Measurements from ENCODE around the gene CCDC181.
"Not testable (repeated sequence)": the region's sequence is repeated elsewhere in the genome, so short reads cannot be mapped to it uniquely, and the experiment has no call there.

Gene CCDC181

GRCh38 chr1:169402578-169402977 is 24.7 kb downstream of the CCDC181 start:
- DNase-seq (ENCODE audit: extremely low read depth in 1 of 2, low read depth in 1 of 2) = not testable (repeated sequence)

- no peak for DNase-seq (ENCODE audit: extremely low read depth in 1 of 2, low read depth in 1 of 2)
These were observed 31.3 kb downstream of the CCDC181 start for GRCh38 chr1:169395955-169396354.

DNA sequence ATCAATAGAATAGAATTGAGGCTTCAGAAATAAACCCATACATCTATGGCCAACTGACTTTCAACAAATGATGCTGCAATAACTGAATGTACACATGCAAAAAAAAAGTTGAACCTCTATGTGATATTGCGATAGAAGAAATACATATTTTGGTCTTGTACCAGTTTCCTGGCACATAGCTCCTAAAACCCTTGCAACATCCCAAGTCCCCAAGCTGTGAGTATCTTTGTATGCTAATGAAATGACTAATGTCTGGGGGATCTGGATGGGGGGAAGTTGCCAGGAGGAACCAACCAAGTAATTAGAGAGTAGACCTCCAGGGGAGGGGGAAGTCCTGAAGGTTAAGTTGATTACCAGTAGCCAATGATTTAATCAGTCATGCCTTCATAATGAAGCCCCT is 34.9 kb downstream of the CCDC181 start:
- DNase-seq (ENCODE audit: extremely low read depth in 1 of 2, low read depth in 1 of 2) = no peak

DNA sequence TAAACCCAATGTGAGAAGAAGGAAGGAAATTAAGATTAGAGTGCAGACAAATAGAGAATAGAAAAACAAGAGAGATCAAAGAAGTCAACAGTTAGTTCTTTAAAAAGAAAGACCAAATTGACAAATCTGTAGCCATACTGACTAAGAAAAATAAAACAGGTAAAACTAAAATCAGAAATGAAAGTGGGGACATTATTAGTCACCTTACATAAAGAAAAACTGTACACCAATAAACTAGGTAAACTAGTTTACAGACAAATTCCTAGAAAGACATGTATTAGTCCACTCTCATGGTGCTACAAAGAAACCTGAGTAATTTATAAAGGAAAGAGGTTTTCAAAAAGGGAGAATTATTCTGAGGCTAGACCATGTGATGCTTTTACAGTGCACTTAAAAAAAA is 37.0 kb downstream of the CCDC181 start:
- no peak for DNase-seq (ENCODE audit: extremely low read depth in 1 of 2, low read depth in 1 of 2)

- DNase-seq (ENCODE audit: extremely low read depth in 1 of 2, low read depth in 1 of 2) = no peak
These were observed 39.9 kb downstream of the CCDC181 start for GRCh38 chr1:169387399-169387798.

GRCh38 chr1:169383449-169383848 is 43.8 kb downstream of the CCDC181 start:
- DNase-seq (ENCODE audit: extremely low read depth in 1 of 2, low read depth in 1 of 2) = no peak

- no peak for DNase-seq (ENCODE audit: extremely low read depth in 1 of 2, low read depth in 1 of 2)
These were observed 46.1 kb downstream of the CCDC181 start for GRCh38 chr1:169381162-169381561.

DNA sequence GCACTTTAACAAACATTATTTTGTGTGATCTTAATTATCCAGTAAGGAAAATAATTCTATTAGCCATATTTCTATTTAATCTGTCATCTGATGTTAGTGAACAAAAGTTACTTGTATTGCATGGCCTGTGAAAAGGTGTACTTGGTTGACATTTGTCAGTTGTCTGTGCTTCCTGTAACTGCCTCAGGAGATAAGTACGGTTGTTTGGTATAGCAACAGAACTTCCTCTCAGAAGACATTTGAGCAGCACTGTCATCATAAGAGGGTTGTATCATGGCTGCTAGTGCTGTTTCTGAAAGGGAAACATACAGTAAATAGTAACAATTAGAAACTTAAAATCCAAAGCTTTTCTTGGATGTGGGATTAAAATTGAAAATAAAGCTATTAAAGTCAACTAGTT is 55.9 kb downstream of the CCDC181 start:
- no peak for DNase-seq (ENCODE audit: extremely low read depth in 1 of 2, low read depth in 1 of 2)

- DNase-seq (ENCODE audit: extremely low read depth in 1 of 2, low read depth in 1 of 2) = no peak
These were observed 58.9 kb downstream of the CCDC181 start for GRCh38 chr1:169368406-169368769.

DNA sequence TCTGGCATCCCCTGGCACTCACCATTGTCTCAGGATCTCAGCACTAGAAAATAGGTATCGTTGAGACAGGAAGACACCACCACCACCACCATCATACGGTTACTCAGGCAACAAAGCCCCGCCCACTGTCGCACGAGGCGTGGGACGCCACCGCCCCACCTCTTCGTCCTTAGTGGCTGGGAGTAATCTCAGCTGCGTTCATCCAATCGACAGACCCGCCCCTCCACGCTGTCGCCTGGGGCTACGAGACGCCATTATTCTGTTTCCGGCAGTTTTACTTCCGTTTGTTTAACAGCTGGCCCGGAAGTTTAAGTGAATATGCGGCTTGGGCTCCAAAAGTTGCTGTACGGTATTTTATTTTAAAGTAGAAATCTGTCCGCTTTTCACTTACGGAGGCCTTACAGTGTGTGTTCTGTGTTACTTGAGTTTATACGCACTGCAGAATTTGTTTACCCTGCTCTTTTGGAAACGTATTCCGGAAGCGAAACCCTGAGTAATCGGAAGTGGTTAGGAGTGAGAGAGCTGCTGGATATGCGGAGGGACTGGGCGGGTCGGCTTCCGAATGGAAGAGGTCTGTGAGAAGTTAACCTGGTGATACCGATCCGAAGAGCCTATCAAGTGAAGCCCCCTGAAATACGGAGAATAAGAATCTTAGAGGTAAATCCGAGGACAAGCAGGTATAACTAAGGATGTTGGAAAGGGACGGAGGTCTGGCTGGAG is 59.4 kb downstream of the CCDC181 start, which contains the start of the genes BLZF1 and NME7:
Gene BLZF1 (plus strand): TSS at position 510 of the 720 bp plus-strand sequence. CDS start 1,328 bp downstream, outside the sequence.
Gene NME7 (minus strand): TSS at position 112 of the 720 bp plus-strand sequence. CDS start 87 bp downstream, at position 25.
- DNase-seq (ENCODE audit: extremely low read depth in 1 of 2, low read depth in 1 of 2) = peak; percentile 96

- DNase-seq (ENCODE audit: extremely low read depth in 1 of 2, low read depth in 1 of 2) = no peak
These were observed 60.1 kb downstream of the CCDC181 start for GRCh38 chr1:169367096-169367685.

DNA sequence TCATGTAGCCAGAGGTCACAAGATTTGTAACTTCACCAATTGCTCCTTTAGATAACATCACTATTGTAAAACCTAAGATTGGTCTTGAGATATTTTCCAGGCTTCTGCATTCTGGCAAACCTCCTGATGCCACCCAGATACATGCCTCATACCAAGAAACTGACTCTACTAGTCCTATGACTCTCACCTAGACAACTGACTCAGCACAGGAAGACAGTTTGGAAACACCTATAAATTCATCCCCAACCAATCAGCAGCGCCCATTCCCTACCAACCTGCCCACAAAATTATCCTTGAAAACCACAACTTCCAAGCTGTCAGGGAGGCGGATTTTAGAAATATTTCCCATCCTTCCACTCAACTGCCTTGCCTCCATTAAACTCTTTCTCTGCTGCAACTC is 62.3 kb downstream of the CCDC181 start:
- no peak for DNase-seq (ENCODE audit: extremely low read depth in 1 of 2, low read depth in 1 of 2)

DNA sequence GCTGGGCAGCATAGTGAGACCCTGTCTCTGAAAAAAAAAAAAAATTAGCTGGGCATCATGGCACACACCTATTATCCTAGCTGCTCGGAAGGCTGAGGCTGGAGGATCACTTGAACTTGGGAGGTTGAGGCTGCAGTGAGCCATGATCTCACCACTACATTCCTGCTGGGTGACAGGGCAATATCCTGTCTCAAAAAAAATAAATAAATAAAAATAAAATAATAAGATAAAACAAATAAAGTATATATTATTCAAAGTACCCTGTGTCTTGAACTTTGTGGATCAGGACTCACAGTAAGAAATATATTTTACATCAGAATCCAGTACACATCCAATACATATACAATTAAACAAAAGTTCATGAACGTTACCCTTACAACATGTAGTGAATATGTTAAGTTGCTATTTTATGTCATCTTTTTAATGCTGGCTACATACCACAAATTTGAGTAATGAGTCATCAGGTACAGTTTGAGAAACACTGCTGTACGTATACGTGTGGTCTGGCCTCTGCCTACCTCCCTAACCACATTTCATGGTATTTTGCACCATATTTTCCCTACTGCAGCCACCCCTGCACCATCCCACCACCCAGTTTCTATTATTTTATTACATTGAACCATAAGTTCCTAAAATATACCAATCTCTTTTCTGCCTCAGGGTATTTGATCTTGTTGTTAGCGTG is 64.1 kb downstream of the CCDC181 start:
- no peak for DNase-seq (ENCODE audit: extremely low read depth in 1 of 2, low read depth in 1 of 2)

- DNase-seq (ENCODE audit: extremely low read depth in 1 of 2, low read depth in 1 of 2) = no peak
These were observed 66.0 kb downstream of the CCDC181 start for GRCh38 chr1:169361281-169361680.

DNA sequence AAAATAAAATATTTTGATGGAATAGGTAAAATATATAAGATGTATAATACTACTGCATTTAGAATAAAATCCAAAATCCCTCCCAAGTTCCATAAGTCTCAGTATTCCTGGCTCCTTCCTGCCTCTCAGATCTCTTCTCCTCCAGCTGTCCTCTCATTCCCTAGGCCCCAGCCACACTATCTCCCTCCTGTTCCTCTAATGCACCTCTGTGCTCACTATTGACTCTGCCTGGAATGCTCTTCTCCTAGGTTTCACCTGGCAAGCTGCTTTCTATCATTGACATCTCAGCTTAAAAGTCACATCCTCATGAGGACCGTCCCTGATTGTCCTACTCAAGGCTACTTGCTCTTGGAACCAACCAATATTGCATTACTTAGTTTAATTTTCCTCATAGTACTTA is 66.9 kb downstream of the CCDC181 start:
- DNase-seq (ENCODE audit: extremely low read depth in 1 of 2, low read depth in 1 of 2) = no peak

DNA sequence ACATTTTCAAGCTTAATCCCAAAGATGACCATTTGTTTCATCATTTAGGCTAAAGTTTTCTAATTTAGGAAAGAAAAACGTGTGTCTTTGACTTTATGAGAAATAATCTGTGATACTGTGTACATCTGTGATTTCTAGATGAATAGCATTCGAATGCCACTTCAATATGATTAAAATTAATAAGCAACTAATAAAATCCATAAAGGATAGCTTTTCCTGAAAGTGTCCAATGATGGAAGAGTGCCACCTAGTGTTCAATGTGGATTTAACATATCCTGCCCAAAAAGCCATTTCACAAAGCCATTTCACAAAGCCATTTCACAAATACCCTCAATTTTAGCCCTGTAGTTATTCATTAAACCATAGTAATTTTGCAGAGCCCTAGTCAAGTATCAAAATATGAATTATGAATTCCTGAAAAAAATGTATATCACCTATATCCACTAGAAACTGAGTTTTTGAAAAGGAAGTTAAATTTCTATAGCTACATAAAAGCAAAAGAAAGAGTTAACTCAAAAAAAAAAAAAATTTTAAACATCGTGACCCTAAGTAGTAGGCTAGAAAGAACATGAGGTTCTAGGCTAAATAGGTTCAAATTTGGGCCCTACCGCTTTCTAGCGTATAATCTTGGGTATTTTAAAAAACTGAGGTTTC is 78.8 kb downstream of the CCDC181 start:
- no peak for DNase-seq (ENCODE audit: extremely low read depth in 1 of 2, low read depth in 1 of 2)

GRCh38 chr1:169347688-169348382 is 79.4 kb downstream of the CCDC181 start:
- DNase-seq (ENCODE audit: extremely low read depth in 1 of 2, low read depth in 1 of 2) = no peak

DNA sequence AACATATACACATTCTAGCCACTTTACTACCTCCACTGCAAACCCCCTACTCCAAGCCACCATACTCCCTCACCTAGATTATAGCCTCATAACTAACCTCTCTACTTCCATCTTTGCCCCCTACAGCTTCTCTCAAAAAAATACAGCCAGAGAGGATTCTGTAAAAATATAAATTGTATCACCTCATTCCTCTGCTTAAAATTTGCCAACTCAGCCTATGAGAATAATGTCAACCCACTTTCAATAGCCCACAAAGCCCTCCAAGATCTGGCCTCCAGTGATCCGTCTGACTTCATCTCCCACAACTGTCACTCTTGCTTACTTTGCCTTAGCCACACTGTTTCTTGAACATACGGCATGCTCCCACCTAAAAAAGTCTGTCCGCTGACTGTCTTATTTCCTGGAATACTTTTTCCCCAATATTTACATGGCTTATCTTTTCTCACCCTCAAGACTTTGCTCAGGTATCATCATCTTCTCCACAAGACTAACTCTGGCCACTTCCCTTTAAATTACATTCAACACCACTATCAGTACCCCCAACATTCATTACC is 81.2 kb downstream of the CCDC181 start:
- DNase-seq (ENCODE audit: extremely low read depth in 1 of 2, low read depth in 1 of 2) = no peak

- DNase-seq (ENCODE audit: extremely low read depth in 1 of 2, low read depth in 1 of 2) = no peak
These were observed 81.8 kb downstream of the CCDC181 start for GRCh38 chr1:169345511-169345910.
